ENCODE data around the gene MAK.
"Not testable (repeated sequence)": the region's sequence is repeated elsewhere in the genome, so short reads cannot be mapped to it uniquely, and the experiment has no call there.

Gene MAK

DNA sequence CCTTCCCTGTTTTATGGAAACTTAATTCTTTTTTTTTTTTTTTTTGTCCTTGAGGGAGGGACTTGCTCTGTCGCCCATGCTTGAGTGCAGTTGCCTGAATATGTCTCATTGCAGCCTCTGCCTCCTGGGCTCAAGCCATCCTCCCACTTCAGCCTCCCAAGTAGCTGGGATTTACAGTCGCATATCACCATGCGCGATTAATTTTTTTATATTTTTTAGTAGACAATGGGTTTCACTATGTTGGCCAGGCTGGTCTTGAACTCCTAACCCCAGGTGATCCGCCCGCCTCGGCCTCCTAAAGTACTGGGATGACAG is 114.8 kb downstream of the MAK start:
- Histone ChIP-seq H3K4me3 (ENCODE audit: low read depth, low read length) (peak overlapping the region; percentile 92), H3K36me3 (ENCODE audit: control insufficient read depth, insufficient read depth, low read length) (peaks cover 38% of the 10 kb centered on the region), H3K27me3 (ENCODE audit: control insufficient read depth, insufficient read depth, low read length) (no peaks in the 10 kb centered on the region), H3K4me1 (ENCODE audit: control insufficient read depth, insufficient read depth, low read length) (peaks cover 14% of the 10 kb centered on the region), H3K9me3 (ENCODE audit: control insufficient read depth, insufficient read depth, low read length) (no peaks in the 10 kb centered on the region), H3K9ac (ENCODE audit: low read depth, low read length) (peak overlapping the region; percentile 91), H3K27ac (ENCODE audit: low read depth, low read length) (peak overlapping the region; percentile 95)

DNA sequence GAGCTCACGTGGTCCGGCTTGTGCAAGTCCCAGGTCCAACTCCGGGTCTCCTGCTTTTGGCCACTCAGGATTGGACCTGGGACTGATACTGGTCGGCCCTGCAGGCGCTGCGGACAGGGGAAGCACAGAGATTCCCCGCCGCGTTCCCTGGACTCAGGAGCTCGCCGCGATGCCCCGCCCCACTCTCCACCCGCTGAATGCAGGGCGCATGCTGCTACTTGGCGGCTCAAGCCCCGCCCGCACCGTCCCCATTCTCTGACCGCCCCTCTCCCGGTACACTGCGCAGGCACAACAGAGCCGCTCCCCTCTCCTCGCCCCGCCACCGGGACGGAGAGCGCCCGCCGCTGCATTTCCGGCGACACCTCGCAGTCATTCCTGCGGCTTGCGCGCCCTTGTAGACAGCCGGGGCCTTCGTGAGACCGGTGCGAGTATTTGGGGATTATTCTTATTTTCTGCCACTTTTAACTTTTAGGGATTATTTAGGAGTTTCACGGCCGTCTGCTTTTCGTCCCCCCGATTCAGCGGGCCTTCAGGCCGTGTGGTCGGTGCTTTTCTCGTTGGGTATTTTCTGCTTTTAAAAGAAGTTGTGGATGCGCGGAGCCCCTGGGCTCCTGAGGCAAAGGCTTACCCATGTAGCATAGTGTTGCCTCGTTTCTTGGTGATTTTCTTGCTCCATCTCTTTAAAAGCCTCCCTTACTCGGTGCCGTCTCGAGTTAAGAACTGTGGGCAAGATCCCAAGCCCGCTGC is 115.3 kb downstream of the MAK start, which contains the start of gene TMEM14C:
TSS of gene TMEM14C (plus strand) at position 251 of the 747 bp plus-strand sequence. CDS start 1,544 bp downstream, outside the sequence.
- peak within 1 kb of the TSS; percentile 91 for H3K9ac ChIP-seq (ENCODE audit: low read depth, low read length)
- no peaks in the 10 kb centered on the region for H3K27me3 ChIP-seq (ENCODE audit: control insufficient read depth, insufficient read depth, low read length)
- peak within 1 kb of the TSS; percentile 92 for H3K4me3 ChIP-seq (ENCODE audit: low read depth, low read length)
- H3K9me3 ChIP-seq (ENCODE audit: control insufficient read depth, insufficient read depth, low read length), result no peaks in the 10 kb centered on the region; the same call in 1 of the 2 replicates
- H3K4me1 ChIP-seq (ENCODE audit: control insufficient read depth, insufficient read depth, low read length), result peaks cover 14% of the 10 kb centered on the region
- peak within 1 kb of the TSS; percentile 95 for H3K27ac ChIP-seq (ENCODE audit: low read depth, low read length)
- H3K36me3 ChIP-seq (ENCODE audit: control insufficient read depth, insufficient read depth, low read length), result peaks cover 33% of the 10 kb centered on the region

DNA sequence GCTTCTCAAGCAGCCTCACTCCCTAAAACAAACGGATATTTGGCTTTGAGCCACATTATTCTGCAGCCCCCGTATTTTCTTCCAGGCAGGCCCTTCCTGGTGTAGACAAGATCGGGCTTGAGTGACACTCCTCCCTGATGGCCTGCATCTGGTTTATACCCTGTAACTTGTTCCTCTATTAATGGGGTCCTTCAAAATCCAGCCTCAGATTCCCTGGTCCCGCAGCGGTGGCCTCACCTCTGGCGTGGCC is 115.8 kb downstream of the MAK start:
- Histone ChIP-seq H3K27me3 (ENCODE audit: control insufficient read depth, insufficient read depth, low read length) (no peaks in the 10 kb centered on the region), H3K4me1 (ENCODE audit: control insufficient read depth, insufficient read depth, low read length) (peaks cover 14% of the 10 kb centered on the region), H3K27ac (ENCODE audit: low read depth, low read length) (peak overlapping the region; percentile 95), H3K4me3 (ENCODE audit: low read depth, low read length) (peak overlapping the region; percentile 92), H3K9ac (ENCODE audit: low read depth, low read length) (peak overlapping the region; percentile 42; the same call in 1 of the 2 replicates), H3K9me3 (ENCODE audit: control insufficient read depth, insufficient read depth, low read length) (no peaks in the 10 kb centered on the region; the same call in 1 of the 2 replicates), H3K36me3 (ENCODE audit: control insufficient read depth, insufficient read depth, low read length) (peaks cover 28% of the 10 kb centered on the region)

DNA sequence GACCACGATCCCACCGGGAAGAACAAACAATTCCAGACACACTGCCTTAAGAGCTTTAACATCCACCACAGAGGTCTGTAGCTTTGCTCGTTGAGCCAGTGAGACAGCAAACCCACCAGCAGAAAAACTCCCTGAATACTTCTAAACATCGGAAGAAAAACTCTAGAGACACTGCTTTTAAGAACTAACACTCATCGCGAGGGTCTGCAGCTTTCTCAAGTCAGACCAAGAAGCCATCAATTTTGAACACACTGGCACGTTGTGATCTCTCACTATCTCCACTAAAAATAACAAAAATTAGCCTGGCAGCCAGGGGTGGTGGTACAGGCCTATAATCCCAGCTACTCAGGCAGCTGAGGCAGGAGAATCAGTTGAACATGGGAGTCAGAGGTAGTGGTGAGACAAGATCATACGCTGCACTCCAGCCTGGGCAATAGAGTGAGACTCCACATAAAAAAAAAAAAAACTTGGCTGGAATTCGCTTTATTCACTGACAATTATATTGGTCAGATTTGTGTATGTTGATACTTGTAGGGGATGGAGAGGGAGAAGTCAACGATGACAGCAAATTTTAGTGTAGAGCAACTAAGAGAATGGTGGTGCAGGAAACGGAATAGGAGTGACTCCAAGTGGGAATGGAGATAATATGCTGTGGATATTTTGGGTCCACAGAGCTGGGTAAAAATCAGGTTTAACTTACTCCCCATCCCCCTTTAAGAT is 116.3 kb downstream of the MAK start:
- H3K9ac ChIP-seq (ENCODE audit: low read depth, low read length), result peak overlapping the region; percentile 42; the same call in 1 of the 2 replicates
- H3K9me3 ChIP-seq (ENCODE audit: control insufficient read depth, insufficient read depth, low read length), result no peaks in the 10 kb centered on the region; the same call in 1 of the 2 replicates
- H3K4me3 ChIP-seq (ENCODE audit: low read depth, low read length), result peak overlapping the region; percentile 92
- H3K36me3 ChIP-seq (ENCODE audit: control insufficient read depth, insufficient read depth, low read length), result peaks cover 24% of the 10 kb centered on the region
- peaks cover 14% of the 10 kb centered on the region for H3K4me1 ChIP-seq (ENCODE audit: control insufficient read depth, insufficient read depth, low read length)
- H3K27me3 ChIP-seq (ENCODE audit: control insufficient read depth, insufficient read depth, low read length), result no peaks in the 10 kb centered on the region
- H3K27ac ChIP-seq (ENCODE audit: low read depth, low read length), result peak overlapping the region; percentile 95

DNA sequence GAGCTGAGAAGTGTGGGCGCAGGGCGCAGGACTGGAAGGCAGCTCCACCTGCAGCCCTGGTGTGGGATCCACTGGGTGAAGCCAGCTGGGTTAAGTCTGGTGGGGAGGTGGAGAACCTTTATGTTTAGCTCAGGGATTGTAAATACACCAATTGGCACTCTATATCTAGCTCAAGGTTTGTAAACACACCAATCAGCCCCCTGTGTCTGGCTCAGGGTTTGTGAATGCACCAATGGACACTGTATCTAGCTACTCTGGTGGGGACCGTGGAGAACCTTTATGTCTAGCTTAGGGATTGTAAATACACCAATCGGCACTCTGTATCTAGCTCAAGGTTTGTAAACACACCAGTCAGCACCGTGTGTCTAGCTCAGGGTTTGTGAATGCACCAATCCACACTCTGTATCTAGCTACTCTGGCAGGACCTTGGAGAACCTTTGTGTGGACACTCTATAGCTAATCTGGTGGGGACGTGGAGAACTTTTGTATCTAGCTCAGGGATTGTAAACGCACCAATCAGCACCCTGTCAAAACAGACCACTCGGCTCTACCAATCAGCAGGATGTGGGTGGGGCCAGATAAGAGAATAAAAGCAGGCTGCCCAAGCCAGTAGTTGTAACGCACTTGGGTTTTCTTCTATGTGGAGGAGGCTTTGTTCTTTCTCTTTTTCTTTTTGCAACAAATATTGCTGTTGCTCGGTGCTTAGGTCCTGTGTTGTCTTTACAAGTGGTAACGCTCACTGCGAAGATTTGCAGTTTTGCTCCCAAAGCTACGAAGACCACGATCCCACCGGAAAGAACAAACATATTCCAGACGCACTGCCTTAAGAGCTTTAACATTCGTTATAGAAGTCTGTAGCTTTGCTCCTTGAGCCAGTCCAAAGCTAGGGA is 117.1 kb downstream of the MAK start:
- not testable (repeated sequence) for H3K27ac ChIP-seq (ENCODE audit: low read depth, low read length); H3K9ac ChIP-seq (ENCODE audit: low read depth, low read length); H3K27me3 ChIP-seq (ENCODE audit: control insufficient read depth, insufficient read depth, low read length); H3K4me3 ChIP-seq (ENCODE audit: low read depth, low read length); H3K9me3 ChIP-seq (ENCODE audit: control insufficient read depth, insufficient read depth, low read length)
- Histone ChIP-seq H3K36me3 (ENCODE audit: control insufficient read depth, insufficient read depth, low read length) (peaks cover 16% of the 10 kb centered on the region), H3K4me1 (ENCODE audit: control insufficient read depth, insufficient read depth, low read length) (peaks cover 14% of the 10 kb centered on the region)

DNA sequence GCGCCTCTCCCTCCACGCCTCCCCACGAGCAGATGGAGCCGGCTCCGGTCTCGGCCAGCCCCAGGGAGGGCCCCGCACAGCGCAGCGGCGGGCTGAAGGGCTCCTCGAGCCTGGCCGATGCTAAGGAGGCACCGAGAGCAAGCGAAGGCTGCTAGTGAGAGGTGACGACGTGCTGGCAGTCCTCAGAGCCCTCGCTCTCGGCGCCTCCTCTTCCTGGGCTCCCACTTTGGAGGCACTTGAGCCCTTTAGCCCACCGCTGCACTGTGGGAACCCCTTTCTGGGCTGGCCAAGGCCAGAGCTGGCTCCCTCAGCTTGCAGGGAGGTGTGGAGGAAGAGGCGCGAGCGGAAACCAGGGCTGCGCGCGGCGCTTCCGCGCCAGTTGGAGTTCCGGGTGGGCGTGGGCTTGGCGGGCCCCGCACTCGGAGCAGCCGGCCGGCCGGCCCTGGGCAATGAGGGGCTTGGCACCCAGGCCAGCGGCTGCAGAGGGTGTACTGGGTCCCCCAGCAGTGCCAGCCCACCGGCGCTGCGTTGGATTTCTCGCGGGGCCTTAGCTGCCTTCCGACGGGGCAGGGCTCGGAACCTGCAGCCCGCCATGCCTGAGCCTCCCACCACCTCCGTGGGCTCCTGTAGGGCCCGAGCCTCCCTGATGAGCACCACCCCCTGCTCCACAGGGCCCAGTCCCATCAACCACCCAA is 117.9 kb downstream of the MAK start:
- H3K27me3 ChIP-seq (ENCODE audit: control insufficient read depth, insufficient read depth, low read length), result no peaks in the 10 kb centered on the region
- H3K4me1 ChIP-seq (ENCODE audit: control insufficient read depth, insufficient read depth, low read length), result peaks cover 14% of the 10 kb centered on the region
- no peak overlapping the region for H3K9ac ChIP-seq (ENCODE audit: low read depth, low read length)
- H3K27ac ChIP-seq (ENCODE audit: low read depth, low read length), result no peak overlapping the region
- peaks cover 8% of the 10 kb centered on the region for H3K36me3 ChIP-seq (ENCODE audit: control insufficient read depth, insufficient read depth, low read length)
- H3K9me3 ChIP-seq (ENCODE audit: control insufficient read depth, insufficient read depth, low read length), result no peaks in the 10 kb centered on the region; the same call in 1 of the 2 replicates
- no peak overlapping the region for H3K4me3 ChIP-seq (ENCODE audit: low read depth, low read length)

DNA sequence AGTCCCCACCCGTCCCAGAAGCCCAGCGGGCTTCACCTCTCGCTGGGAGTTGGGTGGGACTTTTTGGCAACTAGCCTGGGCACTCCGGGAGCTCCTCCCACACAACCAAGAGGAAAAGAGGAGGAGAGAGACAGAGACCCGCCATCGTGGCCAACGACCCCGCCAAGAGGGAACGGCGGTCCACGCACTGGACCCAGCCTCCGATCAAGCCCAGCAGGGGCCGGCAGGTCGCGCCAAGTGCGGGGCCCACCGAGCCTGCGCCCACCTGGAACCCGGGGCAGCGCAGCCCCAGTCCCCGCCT is 118.4 kb downstream of the MAK start:
- Histone ChIP-seq H3K9me3 (ENCODE audit: control insufficient read depth, insufficient read depth, low read length) (no peaks in the 10 kb centered on the region; the same call in 1 of the 2 replicates), H3K4me1 (ENCODE audit: control insufficient read depth, insufficient read depth, low read length) (peaks cover 14% of the 10 kb centered on the region), H3K9ac (ENCODE audit: low read depth, low read length) (no peak overlapping the region), H3K36me3 (ENCODE audit: control insufficient read depth, insufficient read depth, low read length) (peaks cover 3% of the 10 kb centered on the region; the same call in 1 of the 2 replicates), H3K27ac (ENCODE audit: low read depth, low read length) (no peak overlapping the region), H3K4me3 (ENCODE audit: low read depth, low read length) (no peak overlapping the region), H3K27me3 (ENCODE audit: control insufficient read depth, insufficient read depth, low read length) (no peaks in the 10 kb centered on the region)

DNA sequence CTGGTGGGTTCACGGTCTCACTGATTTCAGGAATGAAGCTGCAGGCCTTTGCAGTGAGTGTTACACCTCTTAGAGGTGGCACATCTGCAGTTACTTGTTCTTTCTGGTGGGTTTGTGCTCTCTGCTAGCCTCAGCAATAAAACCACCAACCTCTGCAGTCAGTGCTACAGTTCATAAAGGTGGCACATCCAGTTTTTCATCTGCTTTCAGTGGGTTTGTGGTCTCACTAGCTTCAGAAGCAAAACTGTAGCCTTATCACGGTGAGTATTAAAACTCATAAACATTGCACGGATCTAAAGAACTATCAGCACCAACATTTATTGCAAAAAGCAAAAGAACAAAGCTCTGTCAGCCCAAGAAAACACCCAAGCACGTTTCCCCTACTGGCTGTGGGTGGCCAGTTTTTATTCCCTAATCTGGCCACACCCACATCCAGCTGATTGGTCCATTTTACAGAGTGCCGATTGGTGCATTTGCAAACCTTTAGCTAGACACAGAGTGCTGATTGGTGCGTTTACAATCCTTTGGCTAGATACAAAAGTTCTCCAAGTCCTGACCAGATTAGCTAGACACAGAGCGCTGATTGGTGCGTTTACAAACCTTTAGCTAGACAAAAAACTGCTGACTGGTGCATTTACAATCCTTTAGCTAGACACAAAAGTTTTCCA is 118.9 kb downstream of the MAK start:
- Histone ChIP-seq H3K27ac (ENCODE audit: low read depth, low read length) (no peak overlapping the region), H3K4me3 (ENCODE audit: low read depth, low read length) (no peak overlapping the region), H3K4me1 (ENCODE audit: control insufficient read depth, insufficient read depth, low read length) (peaks cover 13% of the 10 kb centered on the region), H3K27me3 (ENCODE audit: control insufficient read depth, insufficient read depth, low read length) (no peaks in the 10 kb centered on the region), H3K36me3 (ENCODE audit: control insufficient read depth, insufficient read depth, low read length) (no peaks in the 10 kb centered on the region), H3K9me3 (ENCODE audit: control insufficient read depth, insufficient read depth, low read length) (no peaks in the 10 kb centered on the region; the same call in 1 of the 2 replicates), H3K9ac (ENCODE audit: low read depth, low read length) (no peak overlapping the region)

DNA sequence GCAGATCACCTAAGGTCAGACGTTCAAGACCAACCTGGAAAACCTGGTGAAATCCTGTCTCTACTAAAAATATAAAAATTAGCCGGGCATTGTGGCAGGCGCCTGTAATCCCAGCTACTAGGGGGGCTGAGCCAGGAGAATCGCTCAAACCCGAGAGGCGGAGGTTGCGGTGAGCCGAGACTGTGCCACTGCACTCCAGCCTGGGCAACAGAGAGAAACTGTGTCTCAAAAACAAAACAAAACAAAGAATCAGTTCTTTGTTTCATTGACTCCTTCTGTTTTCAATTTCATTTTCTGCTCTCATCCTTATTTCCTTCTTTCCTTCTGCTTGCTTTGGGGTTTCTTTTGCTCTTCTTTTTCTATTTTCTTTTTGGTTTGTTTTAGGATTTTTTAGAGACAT is 124.4 kb downstream of the MAK start:
- peaks cover 20% of the 10 kb centered on the region for H3K36me3 ChIP-seq (ENCODE audit: control insufficient read depth, insufficient read depth, low read length)
- no peaks in the 10 kb centered on the region for H3K27me3 ChIP-seq (ENCODE audit: control insufficient read depth, insufficient read depth, low read length)
- H3K27ac ChIP-seq (ENCODE audit: low read depth, low read length), result no peak overlapping the region
- no peaks in the 10 kb centered on the region; the same call in 1 of the 2 replicates for H3K9me3 ChIP-seq (ENCODE audit: control insufficient read depth, insufficient read depth, low read length)
- no peaks in the 10 kb centered on the region for H3K4me1 ChIP-seq (ENCODE audit: control insufficient read depth, insufficient read depth, low read length)
- H3K9ac ChIP-seq (ENCODE audit: low read depth, low read length), result no peak overlapping the region
- no peak overlapping the region for H3K4me3 ChIP-seq (ENCODE audit: low read depth, low read length)
